H1 (cell line): ENCODE data around the gene MGAT5. TPM values are rescaled to one million over a fixed set of nuclear protein-coding genes. Genes with fewer than 3 reads are reported as not detected.

Experiments used
- CTCF ChIA-PET: fragments of 300-600 bp; sonication (Branson Sonifier 250); formaldehyde crosslinking; loops from one replicate; lab custom pipeline; 2021; ENCODE audit not compliant: partially characterized antibody; lab: Charles Lee
- POLR2A ChIA-PET: fragments of 300-600 bp; sonication (Branson Sonifier 250); formaldehyde crosslinking; loops from one replicate; lab custom pipeline; 2021; ENCODE audit warnings: inconsistent platforms; ENCODE audit not compliant: partially characterized antibody; lab: Charles Lee
- DNase-seq, 2 experiments: peaks; one replicate each; pipeline versions ENCODE4 v3.0.0 to v3.0.0-alpha.2; 2010 to 2022; ENCODE audit warnings: low spot score in 2 of 2, low read depth in 1 of 2, mixed read lengths in 1 of 2
- FAIRE-seq: peaks from 2 replicates; lab custom pipeline; 2011; peaks lifted over from hg19 to GRCh38; lab: Jason Lieb, UNC
- H2AFZ ChIP-seq: 2 replicates; pipeline ENCODE4 v1.8.1; 2012; ENCODE audit warnings: low read length, inconsistent platforms
- H2AK5ac ChIP-seq: 2 replicates; pipeline ENCODE4 v1.6.1; 2013; ENCODE audit warnings: low read depth, low read length
- H2BK120ac ChIP-seq: replicated peaks from 2 replicates; pipeline ENCODE3; 2013; ENCODE audit warnings: low read depth, low read length, inconsistent platforms
- H2BK12ac ChIP-seq: 2 replicates; pipeline ENCODE4 v1.6.1; 2013; ENCODE audit warnings: low read depth, low read length
- H2BK15ac ChIP-seq: 2 replicates; pipeline ENCODE4 v1.6.1; 2013; ENCODE audit warnings: low read length
- H2BK20ac ChIP-seq: 2 replicates; pipeline ENCODE4 v1.6.1; 2013; ENCODE audit warnings: low read length
- H2BK5ac ChIP-seq: 2 replicates; pipeline ENCODE4 v1.6.1; 2013; ENCODE audit warnings: low read depth, low read length
- H3K14ac ChIP-seq: 2 replicates; pipeline ENCODE4 v1.6.1; 2013; ENCODE audit warnings: inconsistent platforms; ENCODE audit not compliant: insufficient read length
- H3K18ac ChIP-seq: 2 replicates; pipeline ENCODE4 v1.6.1; 2013; ENCODE audit warnings: low read length; ENCODE audit errors: extremely low read depth
- H3K23ac ChIP-seq: 2 replicates; pipeline ENCODE4 v1.6.1; 2013; ENCODE audit warnings: inconsistent platforms; ENCODE audit not compliant: insufficient read length
- H3K23me2 ChIP-seq: 2 replicates; pipeline ENCODE4 v1.6.1; 2013; ENCODE audit warnings: low read depth, low read length
- H3K27ac ChIP-seq: 2 replicates; pipeline ENCODE4 v1.6.1; 2011; ENCODE audit warnings: low read depth, low read length, inconsistent platforms
- H3K27me3 ChIP-seq, 4 experiments: replicated peaks in 1 of 4; 1 replicate in 1 of 4; 2 replicates in 3 of 4; pipeline versions ENCODE4 v1.6.1 to v1.8.1; 2011 to 2013; ENCODE audit warnings: low read length in 3 of 4, mild to moderate bottlenecking in 3 of 4, inconsistent platforms in 2 of 4, mixed read lengths in 2 of 4, moderate library complexity in 1 of 4; ENCODE audit not compliant: control insufficient read depth in 3 of 4, insufficient read depth in 3 of 4; ENCODE audit errors: extremely low read depth in 1 of 4
- H3K36me3 ChIP-seq, 4 experiments: 2 replicates each; pipeline versions ENCODE4 v1.6.1 to v1.8.1; 2011 to 2013; ENCODE audit warnings: mild to moderate bottlenecking in 4 of 4, low read length in 3 of 4, moderate library complexity in 2 of 4, control low read depth in 1 of 4, inconsistent platforms in 1 of 4; ENCODE audit not compliant: insufficient read depth in 4 of 4, control insufficient read depth in 2 of 4
- H3K4ac ChIP-seq: replicated peaks from 2 replicates; pipeline ENCODE3; 2013; ENCODE audit warnings: low read length, low read depth, mixed read lengths, inconsistent platforms; ENCODE audit not compliant: insufficient read length
- H3K4me1 ChIP-seq, 4 experiments: replicated peaks in 1 of 4; 1 replicate in 1 of 4; 2 replicates in 3 of 4; pipeline versions ENCODE4 v1.6.1 to v1.8.1; 2011 to 2013; ENCODE audit warnings: low read length in 3 of 4, inconsistent platforms in 2 of 4, mixed read lengths in 1 of 4; ENCODE audit not compliant: insufficient read depth in 4 of 4, control insufficient read depth in 3 of 4
- H3K4me2 ChIP-seq, 2 experiments: 2 replicates each; pipeline versions ENCODE4 v1.6.1 to v1.8.1; 2011 to 2013; ENCODE audit warnings: low read depth in 2 of 2, low read length in 2 of 2, control low read depth in 1 of 2, inconsistent platforms in 1 of 2, mild to moderate bottlenecking in 1 of 2; ENCODE audit not compliant: insufficient read depth in 1 of 2
- H3K4me3 ChIP-seq, 4 experiments: fragments of 200-600, 300-600 bp in 1 of 4; sonication (generic), shearing (Covaris generic), sonication (Bioruptor Twin) in 1 of 4; 2 replicates each; pipeline versions ENCODE4 v1.5.1 to v1.8.1; 2011 to 2016; ENCODE audit warnings: low read length in 4 of 4, low read depth in 3 of 4, control low read depth in 2 of 4, inconsistent platforms in 2 of 4, mild to moderate bottlenecking in 2 of 4, mixed read lengths in 1 of 4, moderate library complexity in 1 of 4; ENCODE audit not compliant: insufficient read depth in 2 of 4; ENCODE audit errors: extremely low read depth in 1 of 4
- H3K56ac ChIP-seq: replicated peaks from 2 replicates; pipeline ENCODE3; 2013; ENCODE audit warnings: low read depth, mild to moderate bottlenecking, mixed read lengths, low read length, inconsistent platforms; ENCODE audit not compliant: insufficient read length
- H3K79me1 ChIP-seq: 2 replicates; pipeline ENCODE4 v1.6.1; 2013; ENCODE audit warnings: low read depth, low read length, control low read depth
- H3K79me2 ChIP-seq, 2 experiments: 2 replicates each; pipeline versions ENCODE4 v1.6.1 to v1.8.1; 2012 to 2013; ENCODE audit warnings: low read length in 2 of 2, mild to moderate bottlenecking in 2 of 2, inconsistent platforms in 1 of 2; ENCODE audit not compliant: insufficient read depth in 2 of 2, control insufficient read depth in 1 of 2
- H3K9ac ChIP-seq, 4 experiments: replicated peaks in 1 of 4; 1 replicate in 1 of 4; 2 replicates in 3 of 4; pipeline versions ENCODE4 v1.6.1 to v1.8.1; 2011 to 2013; ENCODE audit warnings: low read depth in 3 of 4, low read length in 3 of 4, control low read depth in 2 of 4, mild to moderate bottlenecking in 2 of 4, moderate library complexity in 2 of 4, inconsistent platforms in 1 of 4; ENCODE audit errors: extremely low read depth in 1 of 4
- H3K9me3 ChIP-seq, 2 experiments: 2 replicates each; pipeline versions ENCODE4 v1.6.1 to v1.8.1; 2012 to 2013; ENCODE audit warnings: mild to moderate bottlenecking in 2 of 2, moderate library complexity in 2 of 2, control low read depth in 1 of 2, inconsistent platforms in 1 of 2, low read depth in 1 of 2, low read length in 1 of 2, mixed read lengths in 1 of 2; ENCODE audit not compliant: insufficient read depth in 2 of 2
- H4K20me1 ChIP-seq, 2 experiments: replicated peaks in 1 of 2; 2 replicates each; pipeline versions ENCODE3 to v1.8.1; 2011 to 2013; ENCODE audit warnings: inconsistent platforms in 2 of 2, low read length in 2 of 2, mild to moderate bottlenecking in 1 of 2; ENCODE audit not compliant: insufficient read depth in 2 of 2, control insufficient read depth in 1 of 2
- H4K5ac ChIP-seq: 2 replicates; pipeline ENCODE4 v1.6.1; 2013; ENCODE audit warnings: low read length, low read depth, mixed read lengths, inconsistent platforms; ENCODE audit not compliant: insufficient read length
- H4K8ac ChIP-seq: 2 replicates; pipeline ENCODE4 v1.8.0; 2013; ENCODE audit warnings: mild to moderate bottlenecking, moderate library complexity, low read length, inconsistent platforms; ENCODE audit not compliant: insufficient read depth; ENCODE audit errors: extremely low read depth
- H4K91ac ChIP-seq: replicated peaks from 2 replicates; pipeline ENCODE3; 2013; ENCODE audit warnings: low read length, mixed read lengths, inconsistent platforms; ENCODE audit not compliant: insufficient read length
- BACH1 ChIP-seq: IDR thresholded peaks from 2 replicates; pipeline ENCODE4 v1.6.1; 2012; ENCODE audit warnings: low read length, improper control_type of control experiment
- CBX8 ChIP-seq: fragments of 300-800, 300-1000 bp; sonication (generic); IDR thresholded peaks from 2 replicates; pipeline ENCODE4 v1.7.1; 2016; ENCODE audit warnings: low read depth, low read length, borderline replicate concordance
- CHD1 ChIP-seq: IDR thresholded peaks from 2 replicates; pipeline ENCODE4 v1.6.1; 2012; ENCODE audit warnings: low read depth, low read length, improper control_type of control experiment
- CTBP2 ChIP-seq: IDR thresholded peaks from 2 replicates; pipeline ENCODE4 v1.7.0; 2011; ENCODE audit warnings: borderline replicate concordance, mild to moderate bottlenecking, moderate library complexity, mixed read lengths, low read length; ENCODE audit not compliant: insufficient read depth, insufficient read length
- EP300 ChIP-seq, 2 experiments: IDR thresholded peaks; 1 replicate in 1 of 2; 2 replicates in 1 of 2; pipeline ENCODE4 v1.6.1; 2011 to 2012; ENCODE audit warnings: low read depth in 2 of 2, low read length in 2 of 2, mild to moderate bottlenecking in 2 of 2, borderline replicate concordance in 1 of 2, inconsistent platforms in 1 of 2, moderate library complexity in 1 of 2
- FOSL1 ChIP-seq: IDR thresholded peaks from 2 replicates; pipeline ENCODE4 v1.6.1; 2011; ENCODE audit warnings: mild to moderate bottlenecking, low read depth, low read length, moderate library complexity; ENCODE audit not compliant: insufficient read depth
- KDM5A ChIP-seq: fragments of 200-600 bp; IDR thresholded peaks from 2 replicates; pipeline ENCODE4 v1.7.1; 2012; ENCODE audit warnings: mild to moderate bottlenecking, low read length, inconsistent platforms, mixed read lengths
- POLR2A ChIP-seq, 2 experiments: IDR thresholded peaks; 1 replicate in 1 of 2; 2 replicates in 1 of 2; pipeline ENCODE4 v1.6.1; 2011; ENCODE audit warnings: low read depth in 2 of 2, low read length in 2 of 2, mild to moderate bottlenecking in 2 of 2; ENCODE audit errors: control extremely low read depth in 1 of 2
- POU5F1 ChIP-seq: IDR thresholded peaks from 2 replicates; pipeline ENCODE4 v1.6.1; 2011; ENCODE audit warnings: low read depth, mild to moderate bottlenecking, low read length, moderate library complexity
- RBBP5 ChIP-seq: IDR thresholded peaks from 2 replicates; pipeline ENCODE4 v1.7.1; 2012; ENCODE audit warnings: low read depth, mild to moderate bottlenecking, inconsistent platforms, low read length, moderate library complexity, borderline replicate concordance
- RXRA ChIP-seq: IDR thresholded peaks from 2 replicates; pipeline ENCODE4 v1.6.1; 2011; ENCODE audit warnings: low read depth, mild to moderate bottlenecking, low read length, moderate library complexity; ENCODE audit not compliant: insufficient read depth
- SRF ChIP-seq: IDR thresholded peaks from 2 replicates; pipeline ENCODE4 v1.6.1; 2011; ENCODE audit warnings: mild to moderate bottlenecking, low read depth, low read length, moderate library complexity
- WGBS, 2 experiments: shearing (Covaris generic) in 1 of 2; methylation state at CpG; one replicate each; pipeline versions ENCODE4 v1.1.6 to v1.1.7; 2013 to 2015; ENCODE audit warnings: low lambda C conversion rate in 2 of 2, mixed read lengths in 2 of 2, inconsistent platforms in 1 of 2, low coverage in 1 of 2, missing lambda C conversion rate in 1 of 2; ENCODE audit not compliant: insufficient replicate concordance in 2 of 2, insufficient coverage in 1 of 2, insufficient read length in 1 of 2; ENCODE audit errors: extremely low coverage in 1 of 2, missing lambda C conversion rate in 1 of 2; 5-methylcytosine and 5-hydroxymethylcytosine counted together
- polyA plus RNA-seq, 7 experiments: library from polyadenylated mRNA; depleted of rRNA in 3 of 7; stranded (reverse) in 5 of 7; unstranded in 2 of 7; fragments of >200 nt in 5 of 7; fragments of 200-250 nt in 2 of 7; gene quantifications; 1 replicate in 5 of 7; 2 replicates in 1 of 7; 4 replicates in 1 of 7; pipeline versions ENCODE4 v1.2.1 to v1.2.3, GENCODE V29; 2011 to 2013; ENCODE audit warnings: missing spikeins in 2 of 7, mixed read lengths in 2 of 7
- total RNA-seq: library from RNA; stranded (reverse); fragmentation: NEBNext Ultra II Directional; extraction: Animal tissue kit (Norgen Biotek cat#: 25700); gene quantifications from 2 replicates; pipeline ENCODE4 v1.2.1, GENCODE V29; 2021
- TF ChIP-seq, protein P1 (sequence below): IDR thresholded peaks from 2 replicates; pipeline ENCODE4 v1.6.1; 2012; ENCODE audit warnings: inconsistent platforms

Gene MGAT5
- total and polyA plus RNA-seq, 2 of the 8 experiments (the other 6 are each of a cell fraction or from before 2014, with no cell fraction given): 11.2 to 49.2 TPM

DNA sequence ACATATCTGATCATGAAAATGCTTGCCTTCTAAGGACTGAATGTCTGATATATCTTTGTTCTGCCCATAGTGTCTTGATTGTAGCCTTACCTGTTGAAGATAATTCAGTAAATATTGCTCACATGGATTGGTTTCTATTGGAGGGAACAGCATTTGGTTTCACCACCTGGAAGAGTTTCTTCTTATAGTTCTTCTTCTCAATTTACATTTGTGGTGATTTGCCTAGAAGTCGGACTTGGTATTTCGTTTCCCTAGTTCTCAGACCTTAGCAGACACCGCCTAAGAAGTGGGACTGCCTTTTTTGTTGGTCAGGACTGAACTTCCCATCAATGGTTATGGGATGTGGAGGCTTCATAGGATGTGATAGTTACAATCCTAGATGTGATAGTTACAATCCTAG, 20.2 kb downstream of the MGAT5 start:
- Histone ChIP-seq H3K18ac (no peak overlapping the region), H3K23ac (no peak overlapping the region), H3K4me3 (no peak overlapping the region), H4K91ac (no peak overlapping the region), H3K9ac (no peak overlapping the region), H3K4me2 (no peak overlapping the region), H3K27me3 (no peaks in the 10 kb centered on the region; a peak in 2 of 7 replicates), H2AK5ac (no peak overlapping the region), H4K8ac (no peak overlapping the region), H2BK20ac (no peak overlapping the region), H3K56ac (no peak overlapping the region), H3K14ac (no peak overlapping the region), H3K4me1 (peaks cover 0 to 2% (median 0%) of the 10 kb centered on the region in 4 experiments; a peak in 1 of 7 replicates), H3K9me3 (no peaks in the 10 kb centered on the region), H3K79me1 (no peaks in the 10 kb centered on the region), H3K36me3 (peaks cover 0 to 6% (median 0%) of the 10 kb centered on the region in 4 experiments; a peak in 1 of 8 replicates), H4K20me1 (peaks cover 11 to 14% of the 10 kb centered on the region in 2 experiments), H2BK120ac (no peak overlapping the region), H2BK12ac (no peak overlapping the region), H3K27ac (no peak overlapping the region), H3K4ac (no peak overlapping the region), H2BK5ac (no peak overlapping the region), H3K79me2 (no peaks in the 10 kb centered on the region), H2BK15ac (no peak overlapping the region), H3K23me2 (no peaks in the 10 kb centered on the region), H2AFZ (no peak overlapping the region), H4K5ac (no peak overlapping the region)
- FAIRE-seq: no peak
- 90% methylated on average over 3 of the region's 3 CpGs; no CpG with 5 or more reads in 1 of the 2 experiments for WGBS, 2 experiments
- CTCF ChIA-PET: interaction anchor here (1.0 to 1.6 kb wide), 4 partner anchors 9 to 178 kb away, joined by 4 to 5 read pairs (median 4); no protein-coding TSS in a partner anchor
- POLR2A ChIA-PET: no interaction called here
- DNase-seq: no peak
- TF ChIP-seq BACH1: no peak
- TF ChIP-seq EP300 (IDR thresholded peaks at IDR 0.05; ENCODE audit: borderline replicate concordance in 1 of 2, low read depth in 2 of 2, low read length in 2 of 2): no peak
- TF ChIP-seq POLR2A (IDR thresholded peaks at IDR 0.05; ENCODE audit: control extremely low read depth in 1 of 2, low read depth in 2 of 2, low read length in 2 of 2): no peak
- no peak for TF ChIP-seq CHD1
- TF ChIP-seq FOSL1: no peak
- no peak for TF ChIP-seq KDM5A
- TF ChIP-seq CBX8: no peak
- TF ChIP-seq SRF: no peak
- TF ChIP-seq RXRA: no peak
- no peak for TF ChIP-seq RBBP5
- TF ChIP-seq CTBP2: no peak
- TF ChIP-seq, protein P1, sequence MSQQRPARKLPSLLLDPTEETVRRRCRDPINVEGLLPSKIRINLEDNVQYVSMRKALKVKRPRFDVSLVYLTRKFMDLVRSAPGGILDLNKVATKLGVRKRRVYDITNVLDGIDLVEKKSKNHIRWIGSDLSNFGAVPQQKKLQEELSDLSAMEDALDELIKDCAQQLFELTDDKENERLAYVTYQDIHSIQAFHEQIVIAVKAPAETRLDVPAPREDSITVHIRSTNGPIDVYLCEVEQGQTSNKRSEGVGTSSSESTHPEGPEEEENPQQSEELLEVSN: no peak
- TF ChIP-seq POU5F1: no peak
